H1 (cell line): ENCODE results near the gene MS4A6A. TPM values are rescaled to one million over a fixed set of nuclear protein-coding genes. Genes with fewer than 3 reads are reported as not detected.

ENCODE experiments used
- CTCF ChIA-PET: fragments of 300-600 bp; sonication (Branson Sonifier 250); formaldehyde crosslinking; loops from one replicate; lab custom pipeline; 2021; ENCODE audit not compliant: partially characterized antibody; lab: Charles Lee
- POLR2A ChIA-PET: fragments of 300-600 bp; sonication (Branson Sonifier 250); formaldehyde crosslinking; loops from one replicate; lab custom pipeline; 2021; ENCODE audit warnings: inconsistent platforms; ENCODE audit not compliant: partially characterized antibody; lab: Charles Lee
- DNase-seq, 2 experiments: peaks; one replicate each; pipeline versions ENCODE4 v3.0.0 to v3.0.0-alpha.2; 2010 to 2022; ENCODE audit warnings: low spot score in 2 of 2, low read depth in 1 of 2, mixed read lengths in 1 of 2
- FAIRE-seq: peaks from 2 replicates; lab custom pipeline; 2011; peaks lifted over from hg19 to GRCh38; lab: Jason Lieb, UNC
- H2AFZ ChIP-seq: 2 replicates; pipeline ENCODE4 v1.8.1; 2012; ENCODE audit warnings: low read length, inconsistent platforms
- H2AK5ac ChIP-seq: 2 replicates; pipeline ENCODE4 v1.6.1; 2013; ENCODE audit warnings: low read depth, low read length
- H2BK120ac ChIP-seq: replicated peaks from 2 replicates; pipeline ENCODE3; 2013; ENCODE audit warnings: low read depth, low read length, inconsistent platforms
- H2BK12ac ChIP-seq: 2 replicates; pipeline ENCODE4 v1.6.1; 2013; ENCODE audit warnings: low read depth, low read length
- H2BK15ac ChIP-seq: 2 replicates; pipeline ENCODE4 v1.6.1; 2013; ENCODE audit warnings: low read length
- H2BK20ac ChIP-seq: 2 replicates; pipeline ENCODE4 v1.6.1; 2013; ENCODE audit warnings: low read length
- H2BK5ac ChIP-seq: 2 replicates; pipeline ENCODE4 v1.6.1; 2013; ENCODE audit warnings: low read depth, low read length
- H3K14ac ChIP-seq: 2 replicates; pipeline ENCODE4 v1.6.1; 2013; ENCODE audit warnings: inconsistent platforms; ENCODE audit not compliant: insufficient read length
- H3K18ac ChIP-seq: 2 replicates; pipeline ENCODE4 v1.6.1; 2013; ENCODE audit warnings: low read length; ENCODE audit errors: extremely low read depth
- H3K23ac ChIP-seq: 2 replicates; pipeline ENCODE4 v1.6.1; 2013; ENCODE audit warnings: inconsistent platforms; ENCODE audit not compliant: insufficient read length
- H3K23me2 ChIP-seq: 2 replicates; pipeline ENCODE4 v1.6.1; 2013; ENCODE audit warnings: low read depth, low read length
- H3K27ac ChIP-seq: 2 replicates; pipeline ENCODE4 v1.6.1; 2011; ENCODE audit warnings: low read depth, low read length, inconsistent platforms
- H3K27me3 ChIP-seq, 4 experiments: replicated peaks in 1 of 4; 1 replicate in 1 of 4; 2 replicates in 3 of 4; pipeline versions ENCODE4 v1.6.1 to v1.8.1; 2011 to 2013; ENCODE audit warnings: low read length in 3 of 4, mild to moderate bottlenecking in 3 of 4, inconsistent platforms in 2 of 4, mixed read lengths in 2 of 4, moderate library complexity in 1 of 4; ENCODE audit not compliant: control insufficient read depth in 3 of 4, insufficient read depth in 3 of 4; ENCODE audit errors: extremely low read depth in 1 of 4
- H3K36me3 ChIP-seq, 4 experiments: 2 replicates each; pipeline versions ENCODE4 v1.6.1 to v1.8.1; 2011 to 2013; ENCODE audit warnings: mild to moderate bottlenecking in 4 of 4, low read length in 3 of 4, moderate library complexity in 2 of 4, control low read depth in 1 of 4, inconsistent platforms in 1 of 4; ENCODE audit not compliant: insufficient read depth in 4 of 4, control insufficient read depth in 2 of 4
- H3K4ac ChIP-seq: replicated peaks from 2 replicates; pipeline ENCODE3; 2013; ENCODE audit warnings: low read length, low read depth, mixed read lengths, inconsistent platforms; ENCODE audit not compliant: insufficient read length
- H3K4me1 ChIP-seq, 4 experiments: replicated peaks in 1 of 4; 1 replicate in 1 of 4; 2 replicates in 3 of 4; pipeline versions ENCODE4 v1.6.1 to v1.8.1; 2011 to 2013; ENCODE audit warnings: low read length in 3 of 4, inconsistent platforms in 2 of 4, mixed read lengths in 1 of 4; ENCODE audit not compliant: insufficient read depth in 4 of 4, control insufficient read depth in 3 of 4
- H3K4me2 ChIP-seq, 2 experiments: 2 replicates each; pipeline versions ENCODE4 v1.6.1 to v1.8.1; 2011 to 2013; ENCODE audit warnings: low read depth in 2 of 2, low read length in 2 of 2, control low read depth in 1 of 2, inconsistent platforms in 1 of 2, mild to moderate bottlenecking in 1 of 2; ENCODE audit not compliant: insufficient read depth in 1 of 2
- H3K4me3 ChIP-seq, 4 experiments: fragments of 200-600, 300-600 bp in 1 of 4; sonication (generic), shearing (Covaris generic), sonication (Bioruptor Twin) in 1 of 4; 2 replicates each; pipeline versions ENCODE4 v1.5.1 to v1.8.1; 2011 to 2016; ENCODE audit warnings: low read length in 4 of 4, low read depth in 3 of 4, control low read depth in 2 of 4, inconsistent platforms in 2 of 4, mild to moderate bottlenecking in 2 of 4, mixed read lengths in 1 of 4, moderate library complexity in 1 of 4; ENCODE audit not compliant: insufficient read depth in 2 of 4; ENCODE audit errors: extremely low read depth in 1 of 4
- H3K56ac ChIP-seq: replicated peaks from 2 replicates; pipeline ENCODE3; 2013; ENCODE audit warnings: low read depth, mild to moderate bottlenecking, mixed read lengths, low read length, inconsistent platforms; ENCODE audit not compliant: insufficient read length
- H3K79me1 ChIP-seq: 2 replicates; pipeline ENCODE4 v1.6.1; 2013; ENCODE audit warnings: low read depth, low read length, control low read depth
- H3K79me2 ChIP-seq, 2 experiments: 2 replicates each; pipeline versions ENCODE4 v1.6.1 to v1.8.1; 2012 to 2013; ENCODE audit warnings: low read length in 2 of 2, mild to moderate bottlenecking in 2 of 2, inconsistent platforms in 1 of 2; ENCODE audit not compliant: insufficient read depth in 2 of 2, control insufficient read depth in 1 of 2
- H3K9ac ChIP-seq, 4 experiments: replicated peaks in 1 of 4; 1 replicate in 1 of 4; 2 replicates in 3 of 4; pipeline versions ENCODE4 v1.6.1 to v1.8.1; 2011 to 2013; ENCODE audit warnings: low read depth in 3 of 4, low read length in 3 of 4, control low read depth in 2 of 4, mild to moderate bottlenecking in 2 of 4, moderate library complexity in 2 of 4, inconsistent platforms in 1 of 4; ENCODE audit errors: extremely low read depth in 1 of 4
- H3K9me3 ChIP-seq, 2 experiments: 2 replicates each; pipeline versions ENCODE4 v1.6.1 to v1.8.1; 2012 to 2013; ENCODE audit warnings: mild to moderate bottlenecking in 2 of 2, moderate library complexity in 2 of 2, control low read depth in 1 of 2, inconsistent platforms in 1 of 2, low read depth in 1 of 2, low read length in 1 of 2, mixed read lengths in 1 of 2; ENCODE audit not compliant: insufficient read depth in 2 of 2
- H4K20me1 ChIP-seq, 2 experiments: replicated peaks in 1 of 2; 2 replicates each; pipeline versions ENCODE3 to v1.8.1; 2011 to 2013; ENCODE audit warnings: inconsistent platforms in 2 of 2, low read length in 2 of 2, mild to moderate bottlenecking in 1 of 2; ENCODE audit not compliant: insufficient read depth in 2 of 2, control insufficient read depth in 1 of 2
- H4K5ac ChIP-seq: 2 replicates; pipeline ENCODE4 v1.6.1; 2013; ENCODE audit warnings: low read length, low read depth, mixed read lengths, inconsistent platforms; ENCODE audit not compliant: insufficient read length
- H4K8ac ChIP-seq: 2 replicates; pipeline ENCODE4 v1.8.0; 2013; ENCODE audit warnings: mild to moderate bottlenecking, moderate library complexity, low read length, inconsistent platforms; ENCODE audit not compliant: insufficient read depth; ENCODE audit errors: extremely low read depth
- H4K91ac ChIP-seq: replicated peaks from 2 replicates; pipeline ENCODE3; 2013; ENCODE audit warnings: low read length, mixed read lengths, inconsistent platforms; ENCODE audit not compliant: insufficient read length
- CTBP2 ChIP-seq: IDR thresholded peaks from 2 replicates; pipeline ENCODE4 v1.7.0; 2011; ENCODE audit warnings: borderline replicate concordance, mild to moderate bottlenecking, moderate library complexity, mixed read lengths, low read length; ENCODE audit not compliant: insufficient read depth, insufficient read length
- JUND ChIP-seq: IDR thresholded peaks from 2 replicates; pipeline ENCODE4 v1.6.1; 2011; ENCODE audit warnings: mild to moderate bottlenecking, improper control_type of control experiment, low read length
- RNF2 ChIP-seq: fragments of 200-900, 300-1000 bp; sonication (generic); IDR thresholded peaks from 2 replicates; pipeline ENCODE4 v1.7.1; 2016; ENCODE audit warnings: borderline replicate concordance, low read depth, mild to moderate bottlenecking, antibody characterized with exemption, low read length; ENCODE audit not compliant: poor library complexity, severe bottlenecking; ENCODE audit errors: missing control alignments
- SIX5 ChIP-seq: IDR thresholded peaks from 2 replicates; pipeline ENCODE4 v1.6.1; 2011; ENCODE audit warnings: mild to moderate bottlenecking, low read depth, low read length
- SP1 ChIP-seq: IDR thresholded peaks from 2 replicates; pipeline ENCODE4 v1.6.1; 2011; ENCODE audit warnings: low read depth, low read length
- TAF1 ChIP-seq: IDR thresholded peaks from 2 replicates; pipeline ENCODE4 v1.6.1; 2011; ENCODE audit warnings: mild to moderate bottlenecking, low read depth, low read length
- TEAD4 ChIP-seq: IDR thresholded peaks from 2 replicates; pipeline ENCODE4 v1.6.1; 2012; ENCODE audit warnings: low read depth, low read length, inconsistent platforms, mixed read lengths
- USF2 ChIP-seq: IDR thresholded peaks from 2 replicates; pipeline ENCODE4 v1.6.1; 2011; ENCODE audit warnings: low read length, improper control_type of control experiment
- WGBS, 2 experiments: shearing (Covaris generic) in 1 of 2; methylation state at CpG; one replicate each; pipeline versions ENCODE4 v1.1.6 to v1.1.7; 2013 to 2015; ENCODE audit warnings: low lambda C conversion rate in 2 of 2, mixed read lengths in 2 of 2, inconsistent platforms in 1 of 2, low coverage in 1 of 2, missing lambda C conversion rate in 1 of 2; ENCODE audit not compliant: insufficient replicate concordance in 2 of 2, insufficient coverage in 1 of 2, insufficient read length in 1 of 2; ENCODE audit errors: extremely low coverage in 1 of 2, missing lambda C conversion rate in 1 of 2; 5-methylcytosine and 5-hydroxymethylcytosine counted together
- polyA plus RNA-seq, 7 experiments: library from polyadenylated mRNA; depleted of rRNA in 3 of 7; stranded (reverse) in 5 of 7; unstranded in 2 of 7; fragments of >200 nt in 5 of 7; fragments of 200-250 nt in 2 of 7; gene quantifications; 1 replicate in 5 of 7; 2 replicates in 1 of 7; 4 replicates in 1 of 7; pipeline versions ENCODE4 v1.2.1 to v1.2.3, GENCODE V29; 2011 to 2013; ENCODE audit warnings: missing spikeins in 2 of 7, mixed read lengths in 2 of 7
- total RNA-seq: library from RNA; stranded (reverse); fragmentation: NEBNext Ultra II Directional; extraction: Animal tissue kit (Norgen Biotek cat#: 25700); gene quantifications from 2 replicates; pipeline ENCODE4 v1.2.1, GENCODE V29; 2021

Gene MS4A6A
- total and polyA plus RNA-seq, 2 of the 8 experiments (the other 6 are each of a cell fraction or from before 2014, with no cell fraction given): not detected

- Histone ChIP-seq H3K4me3 (no peak overlapping the region), H4K91ac (no peak overlapping the region), H4K20me1 (no peaks in the 10 kb centered on the region), H2BK12ac (no peak overlapping the region), H3K23ac (no peak overlapping the region), H3K23me2 (no peaks in the 10 kb centered on the region), H2BK15ac (no peak overlapping the region), H3K4me2 (no peak overlapping the region), H3K36me3 (no peaks in the 10 kb centered on the region), H2AK5ac (no peak overlapping the region), H3K14ac (no peak overlapping the region), H3K79me2 (no peaks in the 10 kb centered on the region), H3K79me1 (no peaks in the 10 kb centered on the region), H2AFZ (no peak overlapping the region), H3K4ac (no peak overlapping the region), H4K8ac (no peak overlapping the region), H2BK5ac (no peak overlapping the region), H4K5ac (no peak overlapping the region), H3K18ac (no peak overlapping the region), H3K27me3 (no peaks in the 10 kb centered on the region), H3K27ac (no peak overlapping the region), H2BK20ac (no peak overlapping the region), H3K56ac (no peak overlapping the region), H2BK120ac (no peak overlapping the region), H3K9me3 (no peaks in the 10 kb centered on the region), H3K9ac (no peak overlapping the region), H3K4me1 (peaks cover 0 to 3% (median 0%) of the 10 kb centered on the region in 4 experiments; a peak in 1 of 7 replicates)
- no peak for TF ChIP-seq TEAD4
- no peak for TF ChIP-seq CTBP2
- no peak for TF ChIP-seq TAF1
- no peak for TF ChIP-seq SP1
- no peak for TF ChIP-seq SIX5
- no peak for TF ChIP-seq RNF2
- no peak for TF ChIP-seq USF2
- no peak for TF ChIP-seq JUND
- ChIA-PET POLR2A (no interaction called here), CTCF (no interaction called here)
- no peak for DNase-seq
- 84% methylated on average over 4 of the region's 4 CpGs; no CpG with 5 or more reads in 1 of the 2 experiments for WGBS, 2 experiments
- FAIRE-seq: no peak
Measured at GRCh38 chr11:60208146-60208895, 25.4 kb upstream of the MS4A6A start.
